ENCODE data around the gene CCDC40. TPM values are rescaled to one million over a fixed set of nuclear protein-coding genes. Genes with fewer than 3 reads are reported as not detected.

CCDC40 gene
- total and polyA plus RNA-seq, 10 donors, result 0.30 to 8.3 (median 2.3) TPM

GRCh38 chr17:80097844-80098691, 61.6 kb downstream of the CCDC40 start:
- no peaks in the 10 kb centered on the region for H3K36me3 ChIP-seq
- peaks cover 14 to 40% (median 28%) of the 10 kb centered on the region in 6 donors for H3K4me1 ChIP-seq
- no peak overlapping the region for H3K4me3 ChIP-seq
- 90 to 93% (median 92%) methylated on average over 23 of the region's 23 CpGs for WGBS, 5 donors
- intact Hi-C loops (cut with DNase I; ENCODE audit: low total_unique reads), result no loop called here
- peak; percentile 67 for DNase-seq
- H3K27ac ChIP-seq, result no peak overlapping the region
- H3K27me3 ChIP-seq (replicated peaks in 1 of 7), result peaks cover 0 to 3% (median 0%) of the 10 kb centered on the region in 7 donors
- H3K9me3 ChIP-seq, result no peaks in the 10 kb centered on the region
- TF ChIP-seq CTCF (IDR thresholded peaks at IDR 0.05 in 8 of 11, conservative IDR thresholded peaks at IDR 0.05 in 3 of 11) (no peak), POLR2A (IDR thresholded peaks at IDR 0.05) (no peak)

GRCh38 chr17:80099291-80100034, 63.0 kb downstream of the CCDC40 start:
- H3K9me3 ChIP-seq, result no peaks in the 10 kb centered on the region
- no peaks in the 10 kb centered on the region for H3K36me3 ChIP-seq
- H3K4me3 ChIP-seq, result no peak overlapping the region
- H3K27ac ChIP-seq, result no peak overlapping the region
- TF ChIP-seq POLR2A (IDR thresholded peaks at IDR 0.05) (no peak), POLR2AphosphoS5 (IDR thresholded peaks at IDR 0.05) (no peak), CTCF (IDR thresholded peaks at IDR 0.05 in 8 of 11, conservative IDR thresholded peaks at IDR 0.05 in 3 of 11) (no peak)
- intact Hi-C loops (cut with DNase I; ENCODE audit: low total_unique reads), result no loop called here
- WGBS, 5 donors, result 78 to 91% (median 86%) methylated on average over 22 to 27 of the region's 27 CpGs
- H3K4me1 ChIP-seq, result peaks cover 14 to 40% (median 29%) of the 10 kb centered on the region in 6 donors
- DNase-seq, result peak; percentile 74
- H3K27me3 ChIP-seq (replicated peaks in 1 of 7), result peaks cover 0 to 3% (median 0%) of the 10 kb centered on the region in 7 donors

- H3K4me3 ChIP-seq, result peak overlapping the region in 1 of 8 donors; percentile 94
- H3K9me3 ChIP-seq, result no peaks in the 10 kb centered on the region
- WGBS, 5 donors, result 68 to 79% (median 73%) methylated on average over 4 of the region's 4 CpGs
- H3K27ac ChIP-seq, result peak overlapping the region in 1 of 8 donors; percentile 95
- peaks cover 14 to 45% (median 31%) of the 10 kb centered on the region in 6 donors for H3K4me1 ChIP-seq
- no peaks in the 10 kb centered on the region for H3K36me3 ChIP-seq
- intact Hi-C loops (cut with DNase I; ENCODE audit: low total_unique reads), result no loop called here
- TF ChIP-seq CTCF (IDR thresholded peaks at IDR 0.05 in 8 of 11, conservative IDR thresholded peaks at IDR 0.05 in 3 of 11) (no peak), POLR2A (IDR thresholded peaks at IDR 0.05) (no peak), POLR2AphosphoS5 (IDR thresholded peaks at IDR 0.05) (no peak)
- peaks cover 0 to 3% (median 0%) of the 10 kb centered on the region in 7 donors for H3K27me3 ChIP-seq (replicated peaks in 1 of 7)
- peak; percentile 41 for DNase-seq
These were observed 63.5 kb downstream of the CCDC40 start for GRCh38 chr17:80100035-80100323.

Measured in spleen (tissue), 11 donors.